GM19025 (cell line): ENCODE results near the gene WDFY2.

ENCODE experiments used
- ATAC-seq: cut with Tn5 transposase; IDR thresholded peaks from one replicate; pipeline ENCODE4 v1.9.1; 2021; ENCODE audit warnings: mild to moderate bottlenecking, low read depth, moderate library complexity; ENCODE audit not compliant: unreplicated experiment

Gene WDFY2

GRCh38 chr13:51763486-51763885, 179.2 kb downstream of the WDFY2 start:
- no peak for ATAC-seq

- ATAC-seq: peak; percentile 79
These were observed 180.2 kb downstream of the WDFY2 start for GRCh38 chr13:51764184-51765141.

GRCh38 chr13:51765142-51765515, 180.9 kb downstream of the WDFY2 start:
- ATAC-seq: no peak

- no peak for ATAC-seq
These were observed 182.8 kb downstream of the WDFY2 start for GRCh38 chr13:51767100-51767499.

GRCh38 chr13:51768378-51768921, 184.2 kb downstream of the WDFY2 start:
- ATAC-seq: no peak

- no peak for ATAC-seq
These were observed 184.7 kb downstream of the WDFY2 start for GRCh38 chr13:51768976-51769375.

- ATAC-seq: no peak
These were observed 185.3 kb downstream of the WDFY2 start for GRCh38 chr13:51769455-51770127.

- no peak for ATAC-seq
These were observed 185.9 kb downstream of the WDFY2 start for GRCh38 chr13:51770160-51770559.

GRCh38 chr13:51770681-51771417, 186.6 kb downstream of the WDFY2 start:
- no peak for ATAC-seq

- no peak for ATAC-seq
These were observed 187.3 kb downstream of the WDFY2 start for GRCh38 chr13:51771418-51772104.

GRCh38 chr13:51772105-51772455, 187.8 kb downstream of the WDFY2 start:
- ATAC-seq: no peak

GRCh38 chr13:51772781-51773180, 188.5 kb downstream of the WDFY2 start:
- no peak for ATAC-seq

GRCh38 chr13:51773515-51773914, 189.3 kb downstream of the WDFY2 start:
- no peak for ATAC-seq

- ATAC-seq: no peak
These were observed 191.9 kb downstream of the WDFY2 start for GRCh38 chr13:51776179-51776578.

- no peak for ATAC-seq
These were observed 193.7 kb downstream of the WDFY2 start for GRCh38 chr13:51777921-51778320.

- no peak for ATAC-seq
These were observed 194.1 kb downstream of the WDFY2 start for GRCh38 chr13:51778392-51778791.

- ATAC-seq: no peak
These were observed 195.8 kb downstream of the WDFY2 start for GRCh38 chr13:51780099-51780498.

GRCh38 chr13:51781246-51782022, 197.2 kb downstream of the WDFY2 start:
- ATAC-seq: no peak

- no peak for ATAC-seq
These were observed 197.9 kb downstream of the WDFY2 start for GRCh38 chr13:51782026-51782710.
